Measurements from ENCODE around the gene EEF1AKMT1.

GRCh38 chr13:20703780-20704458, 69.8 kb downstream of the EEF1AKMT1 start:
- TF ChIP-seq POLR2A (IDR thresholded peaks at IDR 0.05) = peak; percentile 12 to 78
- TF ChIP-seq CTCF (IDR thresholded peaks at IDR 0.05) = peak in 4 of 6 experiments; percentile 22 to 90 (median 82)
